HepG2 (cell line): ENCODE data around the gene CLDN9. TPM values are rescaled to one million over a fixed set of nuclear protein-coding genes. Genes with fewer than 3 reads are reported as not detected.

ENCODE experiments used
- ATAC-seq: fragments of 200-7000 bp; cut with Tn5 transposase; 3 replicates; pipeline ENCODE4 v1.9.1; 2020; ENCODE audit warnings: mild to moderate bottlenecking, moderate library complexity
- BruUV-seq: library from RNA; stranded (reverse); fragments of 400-500 nt; replicated peaks from 2 replicates; lab custom pipeline; 2021; lab: Mats Ljungman, UMichigan
- CTCF ChIA-PET: fragments of 300-600 bp; formaldehyde crosslinking; extraction: SDS; loops from one replicate; lab custom pipeline; 2021; ENCODE audit warnings: low total read pairs, inconsistent platforms, low intra/inter-chr PET ratio; lab: Yijun Ruan, JAX
- POLR2A ChIA-PET: fragments of 350-600 bp; sonication (Branson Sonifier 250); formaldehyde crosslinking; loops from one replicate; lab custom pipeline; 2020; ENCODE audit warnings: antibody characterized with exemption, inconsistent platforms; lab: Yijun Ruan, JAX
- DNase-seq: peaks from one replicate; pipeline ENCODE4 v3.0.0-alpha.2; 2015; ENCODE audit warnings: low spot score
- FAIRE-seq: peaks from 3 replicates; lab custom pipeline; 2011; peaks lifted over from hg19 to GRCh38; lab: Jason Lieb, UNC
- H2AFZ ChIP-seq: one replicate; pipeline ENCODE4 v1.6.1; 2011; ENCODE audit warnings: low read length, inconsistent platforms
- H3K27ac ChIP-seq: fragments of 300-600 bp; 3 replicates; pipeline ENCODE4 v1.8.0; 2011; ENCODE audit warnings: mixed run types, mild to moderate bottlenecking, mixed read lengths, low read length, inconsistent platforms; ENCODE audit not compliant: insufficient read depth; ENCODE audit errors: extremely low read length
- H3K27me3 ChIP-seq, 2 experiments: fragments of 200-600 bp in 1 of 2; 2 replicates in 1 of 2; 3 replicates in 1 of 2; pipeline versions ENCODE4 v1.6.0 to v1.8.0; 2011; ENCODE audit warnings: low read length in 2 of 2, mild to moderate bottlenecking in 2 of 2, moderate library complexity in 2 of 2, inconsistent platforms in 1 of 2; ENCODE audit not compliant: insufficient read depth in 2 of 2, control insufficient read depth in 1 of 2
- H3K36me3 ChIP-seq, 2 experiments: fragments of 200-600 bp in 1 of 2; replicated peaks in 1 of 2; 2 replicates in 1 of 2; 3 replicates in 1 of 2; pipeline versions ENCODE4 v1.5.1 to v1.8.0; 2011; ENCODE audit warnings: low read length in 2 of 2, inconsistent platforms in 1 of 2; ENCODE audit not compliant: insufficient read depth in 2 of 2, control insufficient read depth in 1 of 2
- H3K4me1 ChIP-seq: 2 replicates; pipeline ENCODE4 v1.5.1; 2012; ENCODE audit warnings: low read length, inconsistent platforms; ENCODE audit not compliant: insufficient read depth
- H3K4me2 ChIP-seq: 2 replicates; pipeline ENCODE4 v1.6.0; 2011; ENCODE audit warnings: low read depth, low read length, inconsistent platforms
- H3K4me3 ChIP-seq, 3 experiments: fragments of 200-600 bp in 1 of 3; sonication (generic), shearing (Covaris generic) in 1 of 3; replicated peaks in 1 of 3; 2 replicates each; pipeline ENCODE4 v1.5.1; 2011 to 2016; ENCODE audit warnings: low read length in 3 of 3, inconsistent platforms in 2 of 3, low read depth in 2 of 3, mild to moderate bottlenecking in 2 of 3, control low read depth in 1 of 3, mixed read lengths in 1 of 3; ENCODE audit not compliant: insufficient read depth in 1 of 3
- H3K79me2 ChIP-seq: one replicate; pipeline ENCODE4 v1.6.1; 2011; ENCODE audit warnings: low read length, inconsistent platforms; ENCODE audit not compliant: insufficient read depth
- H3K9ac ChIP-seq: 2 replicates; pipeline ENCODE4 v1.6.0; 2011; ENCODE audit warnings: mild to moderate bottlenecking, low read depth, low read length, inconsistent platforms; ENCODE audit not compliant: insufficient read depth
- H3K9me3 ChIP-seq: 2 replicates; pipeline ENCODE4 v1.5.1; 2012; ENCODE audit warnings: mild to moderate bottlenecking, low read length
- H4K20me1 ChIP-seq: 2 replicates; pipeline ENCODE4 v1.6.0; 2011; ENCODE audit warnings: inconsistent platforms, mild to moderate bottlenecking, low read length, moderate library complexity; ENCODE audit not compliant: insufficient read depth
- KMT2A ChIP-seq: sonication (generic); formaldehyde crosslinking; IDR thresholded peaks from 2 replicates; pipeline ENCODE4 v1.4.0; 2020; ENCODE audit warnings: missing genetic modification reagents
- MNT ChIP-seq: fragments of 450-650 bp; IDR thresholded peaks from 2 replicates; pipeline ENCODE4 v1.6.1; 2016
- NFRKB ChIP-seq: fragments of 450-650 bp; IDR thresholded peaks from 2 replicates; pipeline ENCODE4 v1.6.1; 2017
- PBX2 ChIP-seq: IDR thresholded peaks from 2 replicates; pipeline ENCODE4 v1.6.1; 2016; ENCODE audit warnings: control low read depth
- REST ChIP-seq, 2 experiments: IDR thresholded peaks; 2 replicates each; pipeline ENCODE4 v1.6.1; 2011 to 2012; ENCODE audit warnings: low read length in 2 of 2, borderline replicate concordance in 1 of 2, low read depth in 1 of 2, mild to moderate bottlenecking in 1 of 2, moderate library complexity in 1 of 2
- SAP130 ChIP-seq: IDR thresholded peaks from 2 replicates; pipeline ENCODE4 v1.6.1; 2016; ENCODE audit warnings: low read depth
- SIX4 ChIP-seq: sonication (generic); formaldehyde crosslinking; IDR thresholded peaks from 2 replicates; pipeline ENCODE4 v1.4.0; 2020; ENCODE audit warnings: missing genetic modification reagents
- ZNF234 ChIP-seq: sonication (generic); formaldehyde crosslinking; conservative IDR thresholded peaks from 2 replicates; pipeline ENCODE4 v1.5.1; 2020; ENCODE audit warnings: mild to moderate bottlenecking, missing genetic modification reagents
- ZNF362 ChIP-seq: sonication (generic); formaldehyde crosslinking; IDR thresholded peaks from 2 replicates; pipeline ENCODE4 v1.4.0; 2020; ENCODE audit warnings: missing genetic modification reagents, mild to moderate bottlenecking, borderline replicate concordance
- ZSCAN9 ChIP-seq: IDR thresholded peaks from 2 replicates; pipeline ENCODE4 v1.6.1; 2016; ENCODE audit warnings: borderline replicate concordance
- WGBS: methylation state at CpG from one replicate; pipeline ENCODE4 v1.1.6; 2017; ENCODE audit warnings: low lambda C conversion rate; 5-methylcytosine and 5-hydroxymethylcytosine counted together
- in situ Hi-C: cut with HindIII; loops from 2 replicates; pipeline ENCODE4 v1.10.0; 2017; ENCODE audit warnings: low pct_unique_long_range_greater_than_20kb; ENCODE audit not compliant: extremely low pct_ligation_motif_present
- intact Hi-C: fragments of 100-400 bp; cut with micrococcal nuclease; formaldehyde crosslinking; loops from one replicate; pipeline ENCODE4 v1.10.0; 2022; ENCODE audit not compliant: unreplicated experiment
- polyA plus RNA-seq, 8 experiments: library from polyadenylated mRNA; depleted of rRNA in 3 of 8; stranded (reverse) in 7 of 8; unstranded in 1 of 8; fragments of >200 nt; fragmentation: Illumina TruSeq in 4 of 8; extraction: Trizol in 4 of 8; gene quantifications; 2 replicates each; pipeline versions ENCODE4 v1.2.1 to v1.2.3, GENCODE V29; 2011 to 2016; ENCODE audit warnings: low read depth in 4 of 8, missing spikeins in 1 of 8, mixed read lengths in 1 of 8; ENCODE audit not compliant: insufficient read depth in 1 of 8
- total RNA-seq, 5 experiments: library from RNA; depleted of rRNA; stranded (reverse); fragments of >200 nt; fragmentation: Illumina TruSeq; extraction: Trizol; gene quantifications; 2 replicates each; pipeline ENCODE4 v1.2.3, GENCODE V29; 2016; ENCODE audit warnings: low read depth in 1 of 5
- TF ChIP-seq, protein P1 (sequence below): sonication (generic); formaldehyde crosslinking; IDR thresholded peaks from 2 replicates; pipeline ENCODE4 v1.9.0; 2022; ENCODE audit warnings: low read depth, missing genetic modification reagents
- TF ChIP-seq, protein P2 (sequence below): sonication (generic); formaldehyde crosslinking; IDR thresholded peaks from 2 replicates; pipeline ENCODE4 v1.4.0; 2020; ENCODE audit warnings: missing genetic modification reagents
- TF ChIP-seq, protein P3 (sequence below): sonication (generic); formaldehyde crosslinking; IDR thresholded peaks from 2 replicates; pipeline ENCODE4 v1.8.0; 2022; ENCODE audit warnings: missing genetic modification reagents, mild to moderate bottlenecking, borderline replicate concordance

The CLDN9 gene
- total and polyA plus RNA-seq, 2 of the 13 experiments (the other 11 are each of a cell fraction or from before 2014, with no cell fraction given): 0.15 to 0.26 TPM

- intact Hi-C loops (no loop called here), in situ Hi-C loops (no loop called here)
- H3K79me2 ChIP-seq: no peaks in the 10 kb centered on the region
- peaks cover 99% of the 10 kb centered on the region for H3K4me1 ChIP-seq
- peaks cover 7 to 22% of the 10 kb centered on the region in 2 experiments; a peak in 4 of 5 replicates for H3K27me3 ChIP-seq
- no peak overlapping the region for H3K27ac ChIP-seq
- DNase-seq: no peak
- H4K20me1 ChIP-seq: no peaks in the 10 kb centered on the region
- FAIRE-seq: no peak
- H3K36me3 ChIP-seq: no peaks in the 10 kb centered on the region
- WGBS: 69% methylated on average over 7 of the region's 8 CpGs
- H3K4me3 ChIP-seq: no peak overlapping the region
- H3K9ac ChIP-seq: no peak overlapping the region
- no peaks in the 10 kb centered on the region for H3K9me3 ChIP-seq
- no TSS peak for BruUV-seq
- ChIA-PET POLR2A (interaction anchor here (0.8 to 14.2 kb wide), 6 partner anchors 12 to 124 kb away, joined by 3 to 750 read pairs (median 4); partner anchors contain the start of genes CLDN6, HCFC1R1, THOC6 and TNFRSF12A), CTCF (no interaction called here)
- ATAC-seq: no peak
- H3K4me2 ChIP-seq: peak overlapping the region; percentile 88
- H2AFZ ChIP-seq: no peak overlapping the region
- TF ChIP-seq REST (IDR thresholded peaks at IDR 0.05; ENCODE audit: borderline replicate concordance in 1 of 2, low read depth in 1 of 2, low read length in 2 of 2): no peak
- TF ChIP-seq MNT: no peak
- no peak for TF ChIP-seq NFRKB
- TF ChIP-seq SAP130 (CRISPR knock-in tag): no peak
- TF ChIP-seq ZNF234 (CRISPR knock-in tag): no peak
- no peak for TF ChIP-seq ZSCAN9 (CRISPR knock-in tag)
- TF ChIP-seq KMT2A (CRISPR knock-in tag): no peak
- TF ChIP-seq SIX4 (CRISPR knock-in tag): no peak
- no peak for TF ChIP-seq ZNF362 (CRISPR knock-in tag)
- TF ChIP-seq, protein P1, sequence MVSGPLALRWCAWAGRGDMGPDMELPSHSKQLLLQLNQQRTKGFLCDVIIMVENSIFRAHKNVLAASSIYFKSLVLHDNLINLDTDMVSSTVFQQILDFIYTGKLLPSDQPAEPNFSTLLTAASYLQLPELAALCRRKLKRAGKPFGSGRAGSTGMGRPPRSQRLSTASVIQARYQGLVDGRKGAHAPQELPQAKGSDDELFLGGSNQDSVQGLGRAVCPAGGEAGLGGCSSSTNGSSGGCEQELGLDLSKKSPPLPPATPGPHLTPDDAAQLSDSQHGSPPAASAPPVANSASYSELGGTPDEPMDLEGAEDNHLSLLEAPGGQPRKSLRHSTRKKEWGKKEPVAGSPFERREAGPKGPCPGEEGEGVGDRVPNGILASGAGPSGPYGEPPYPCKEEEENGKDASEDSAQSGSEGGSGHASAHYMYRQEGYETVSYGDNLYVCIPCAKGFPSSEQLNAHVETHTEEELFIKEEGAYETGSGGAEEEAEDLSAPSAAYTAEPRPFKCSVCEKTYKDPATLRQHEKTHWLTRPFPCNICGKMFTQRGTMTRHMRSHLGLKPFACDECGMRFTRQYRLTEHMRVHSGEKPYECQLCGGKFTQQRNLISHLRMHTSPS: no peak
- TF ChIP-seq, protein P2, sequence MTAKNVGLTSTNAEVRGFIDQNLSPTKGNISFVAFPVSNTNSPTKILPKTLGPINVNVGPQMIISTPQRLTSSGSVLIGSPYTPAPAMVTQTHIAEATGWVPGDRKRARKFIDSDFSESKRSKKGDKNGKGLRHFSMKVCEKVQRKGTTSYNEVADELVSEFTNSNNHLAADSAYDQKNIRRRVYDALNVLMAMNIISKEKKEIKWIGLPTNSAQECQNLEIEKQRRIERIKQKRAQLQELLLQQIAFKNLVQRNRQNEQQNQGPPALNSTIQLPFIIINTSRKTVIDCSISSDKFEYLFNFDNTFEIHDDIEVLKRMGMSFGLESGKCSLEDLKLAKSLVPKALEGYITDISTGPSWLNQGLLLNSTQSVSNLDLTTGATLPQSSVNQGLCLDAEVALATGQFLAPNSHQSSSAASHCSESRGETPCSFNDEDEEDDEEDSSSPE (CRISPR knock-in tag): no peak
- no peak for TF ChIP-seq PBX2 (CRISPR knock-in tag)
- TF ChIP-seq, protein P3, sequence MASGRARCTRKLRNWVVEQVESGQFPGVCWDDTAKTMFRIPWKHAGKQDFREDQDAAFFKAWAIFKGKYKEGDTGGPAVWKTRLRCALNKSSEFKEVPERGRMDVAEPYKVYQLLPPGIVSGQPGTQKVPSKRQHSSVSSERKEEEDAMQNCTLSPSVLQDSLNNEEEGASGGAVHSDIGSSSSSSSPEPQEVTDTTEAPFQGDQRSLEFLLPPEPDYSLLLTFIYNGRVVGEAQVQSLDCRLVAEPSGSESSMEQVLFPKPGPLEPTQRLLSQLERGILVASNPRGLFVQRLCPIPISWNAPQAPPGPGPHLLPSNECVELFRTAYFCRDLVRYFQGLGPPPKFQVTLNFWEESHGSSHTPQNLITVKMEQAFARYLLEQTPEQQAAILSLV (CRISPR knock-in tag): no peak
These were observed 2.2 kb upstream of the CLDN9 start for GRCh38 chr16:3010510-3010909.
